Testis (tissue), 3 donors: ENCODE data around the gene RASGRP4. TPM values are rescaled to one million over a fixed set of nuclear protein-coding genes. Genes with fewer than 3 reads are reported as not detected.

Source experiments
- DNase-seq: peaks from one replicate; pipeline ENCODE4 v3.0.0-alpha.2; 2019
- H3K27ac ChIP-seq, 2 donors: fragments of 200-600 bp; sonication (generic); one replicate each; pipeline ENCODE4 v1.5.1; 2019
- H3K27me3 ChIP-seq: fragments of 200-600 bp; sonication (generic); one replicate; pipeline ENCODE4 v1.5.1; 2019
- H3K36me3 ChIP-seq: fragments of 200-600 bp; sonication (generic); one replicate; pipeline ENCODE4 v1.5.1; 2017; ENCODE audit warnings: low read depth; ENCODE audit errors: missing control alignments
- H3K4me1 ChIP-seq: fragments of 200-600 bp; sonication (generic); one replicate; pipeline ENCODE4 v1.5.1; 2019
- H3K4me3 ChIP-seq, 2 donors: fragments of 200-600 bp; sonication (generic); one replicate each; pipeline ENCODE4 v1.5.1; 2017 to 2019
- H3K9me3 ChIP-seq: fragments of 200-600 bp; sonication (generic); one replicate; pipeline ENCODE4 v1.5.1; 2017
- POLR2A ChIP-seq: fragments of 450-650 bp; IDR thresholded peaks from one replicate; pipeline ENCODE4 v1.6.1; 2017; ENCODE audit warnings: antibody characterized with exemption, mild to moderate bottlenecking, moderate library complexity
- WGBS, 2 donors: methylation state at CpG; one replicate each; pipeline ENCODE4 v1.1.5; 2018; 5-methylcytosine and 5-hydroxymethylcytosine counted together
- intact Hi-C: fragments of 100-400 bp; cut with DNase I; formaldehyde crosslinking; loops from one replicate; pipeline ENCODE4 v1.15.1; 2023; ENCODE audit warnings: low total_unique reads
- polyA plus RNA-seq: library from polyadenylated mRNA; stranded (reverse); fragments of 350-450 nt; fragmentation: Illumina TruSeq; extraction: RNeasy Lipid Tissue Mini Kit (QIAGEN cat#74804); gene quantifications from one replicate; pipeline ENCODE4 v1.2.3, GENCODE V29; 2014; ENCODE audit warnings: low read depth, low replicate concordance; ENCODE audit not compliant: insufficient read depth
- total RNA-seq, 2 donors: library from RNA; depleted of rRNA; stranded (reverse); fragments of >200 nt; gene quantifications; one replicate each; pipeline ENCODE4 v1.2.3, GENCODE V29; 2016
- TF ChIP-seq, protein P1 (sequence below), 3 experiments: fragments of 450-650 bp in 2 of 3; fragments of 200-600 bp in 1 of 3; sonication (generic) in 1 of 3; IDR thresholded peaks; one replicate each; pipeline ENCODE4 v1.5.1; 2016 to 2019; ENCODE audit warnings: antibody characterized with exemption in 3 of 3, mild to moderate bottlenecking in 2 of 3, moderate library complexity in 1 of 3

RASGRP4 gene
- total and polyA plus RNA-seq, 3 donors from 2014 or later, result 0.71 to 1.5 (median 1.3) TPM

DNA sequence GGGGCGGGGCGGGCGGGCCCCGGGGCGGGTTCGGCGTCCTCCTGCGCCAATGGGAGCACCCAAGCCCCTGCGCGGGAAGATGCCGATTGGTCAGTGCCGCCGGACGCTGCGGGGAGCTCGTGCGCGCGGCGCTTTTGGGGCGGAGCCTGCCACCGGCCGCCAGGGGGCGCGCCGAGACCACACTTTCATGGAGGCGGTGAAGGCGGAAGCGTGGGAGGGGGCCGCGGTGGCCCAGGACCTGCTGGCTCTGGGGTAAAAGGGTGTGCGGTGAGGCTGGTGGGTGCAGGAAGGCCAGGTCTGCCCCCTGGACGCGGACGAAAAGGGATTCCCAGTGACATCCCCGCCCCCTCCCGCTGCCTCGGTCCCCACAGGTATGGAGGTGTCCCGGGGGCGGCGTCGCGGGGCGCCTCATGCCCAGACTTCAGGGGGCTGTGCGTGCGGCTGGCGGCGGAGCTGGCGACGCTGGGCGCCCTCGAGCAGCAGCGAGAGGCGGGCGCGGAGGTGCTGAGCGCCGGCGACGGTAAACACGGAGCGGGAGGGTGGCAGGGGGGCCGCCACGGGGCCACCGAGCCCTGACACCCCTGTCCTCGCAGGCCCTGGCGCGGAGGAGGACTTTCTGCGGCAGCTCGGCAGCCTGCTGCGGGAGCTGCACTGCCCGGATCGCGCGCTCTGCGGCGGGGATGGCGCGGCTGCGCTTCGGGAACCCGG is 22.9 kb downstream of the RASGRP4 start, which contains the start of gene FAM98C:
Gene FAM98C, plus strand, starts transcription at position 127 of the 708 bp plus-strand sequence. Its CDS starts 61 bp downstream, at position 188.
- no peaks in the 10 kb centered on the region for H3K27me3 ChIP-seq
- peak; percentile 97 for DNase-seq
- TF ChIP-seq, protein P1, sequence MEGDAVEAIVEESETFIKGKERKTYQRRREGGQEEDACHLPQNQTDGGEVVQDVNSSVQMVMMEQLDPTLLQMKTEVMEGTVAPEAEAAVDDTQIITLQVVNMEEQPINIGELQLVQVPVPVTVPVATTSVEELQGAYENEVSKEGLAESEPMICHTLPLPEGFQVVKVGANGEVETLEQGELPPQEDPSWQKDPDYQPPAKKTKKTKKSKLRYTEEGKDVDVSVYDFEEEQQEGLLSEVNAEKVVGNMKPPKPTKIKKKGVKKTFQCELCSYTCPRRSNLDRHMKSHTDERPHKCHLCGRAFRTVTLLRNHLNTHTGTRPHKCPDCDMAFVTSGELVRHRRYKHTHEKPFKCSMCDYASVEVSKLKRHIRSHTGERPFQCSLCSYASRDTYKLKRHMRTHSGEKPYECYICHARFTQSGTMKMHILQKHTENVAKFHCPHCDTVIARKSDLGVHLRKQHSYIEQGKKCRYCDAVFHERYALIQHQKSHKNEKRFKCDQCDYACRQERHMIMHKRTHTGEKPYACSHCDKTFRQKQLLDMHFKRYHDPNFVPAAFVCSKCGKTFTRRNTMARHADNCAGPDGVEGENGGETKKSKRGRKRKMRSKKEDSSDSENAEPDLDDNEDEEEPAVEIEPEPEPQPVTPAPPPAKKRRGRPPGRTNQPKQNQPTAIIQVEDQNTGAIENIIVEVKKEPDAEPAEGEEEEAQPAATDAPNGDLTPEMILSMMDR (IDR thresholded peaks at IDR 0.05), result peak; percentile 99 to 100 (median 99)
- TF ChIP-seq POLR2A, result no peak
- H3K27ac ChIP-seq, result peak within 1 kb of the TSS; percentile 42 to 72
- intact Hi-C loops, result loop anchor here (10.0 kb wide), 1 partner anchor 212 kb away; the partner anchor contains the start of genes EIF3K and MAP4K1
- H3K9me3 ChIP-seq, result no peaks in the 10 kb centered on the region
- H3K4me3 ChIP-seq, result peak within 1 kb of the TSS; percentile 66 to 77
- H3K36me3 ChIP-seq, result no peaks in the 10 kb centered on the region
- WGBS, 2 donors, result 0 to 2% methylated on average over 2 to 70 of the region's 82 CpGs
- H3K4me1 ChIP-seq, result no peaks in the 10 kb centered on the region

DNA sequence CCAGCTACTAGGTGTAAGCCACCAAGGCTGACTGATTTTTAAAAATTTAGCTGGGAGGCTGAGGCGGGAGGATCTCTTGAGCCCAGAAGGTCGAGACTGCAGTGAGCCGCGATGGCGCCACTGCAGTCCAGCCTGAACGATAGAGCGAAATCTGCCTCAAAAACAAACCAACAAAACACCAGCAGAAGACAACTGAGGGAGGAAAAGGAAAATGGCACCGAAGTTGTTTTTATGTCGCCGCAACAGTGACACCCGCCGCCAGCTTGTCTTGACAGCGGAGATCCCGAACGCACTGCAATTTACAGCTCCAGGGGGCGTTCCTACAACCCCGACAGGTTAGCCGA is 23.4 kb downstream of the RASGRP4 start:
- intact Hi-C loops, result loop anchor here (10.0 kb wide), 1 partner anchor 212 kb away; the partner anchor contains the start of genes EIF3K and MAP4K1
- Histone ChIP-seq H3K9me3 (no peaks in the 10 kb centered on the region), H3K4me1 (no peaks in the 10 kb centered on the region), H3K27me3 (no peaks in the 10 kb centered on the region), H3K27ac (no peak overlapping the region), H3K36me3 (no peaks in the 10 kb centered on the region), H3K4me3 (peak overlapping the region in 1 of 2 donors; percentile 77)
- 1 to 2% methylated on average over 10 to 18 of the region's 18 CpGs for WGBS, 2 donors
- DNase-seq, result no peak
- no peak for TF ChIP-seq POLR2A
- TF ChIP-seq, protein P1 (IDR thresholded peaks at IDR 0.05), result no peak

GRCh38 chr19:38401148-38401547 is 24.9 kb downstream of the RASGRP4 start:
- H3K4me3 ChIP-seq, result no peak overlapping the region
- TF ChIP-seq, protein P1 (IDR thresholded peaks at IDR 0.05), result no peak
- no peak for TF ChIP-seq POLR2A
- no peaks in the 10 kb centered on the region for H3K36me3 ChIP-seq
- no peak for DNase-seq
- H3K27ac ChIP-seq, result no peak overlapping the region
- H3K27me3 ChIP-seq, result no peaks in the 10 kb centered on the region
- H3K9me3 ChIP-seq, result no peaks in the 10 kb centered on the region
- no peaks in the 10 kb centered on the region for H3K4me1 ChIP-seq
- 76 to 80% methylated on average over 3 of the region's 3 CpGs for WGBS, 2 donors
- intact Hi-C loops, result loop anchor here (10.0 kb wide), 1 partner anchor 214 kb away; the partner anchor contains the start of genes EIF3K and MAP4K1

GRCh38 chr19:38400361-38400760 is 25.7 kb downstream of the RASGRP4 start:
- no peak for TF ChIP-seq POLR2A
- TF ChIP-seq, protein P1 (IDR thresholded peaks at IDR 0.05), result no peak
- H3K9me3 ChIP-seq, result no peaks in the 10 kb centered on the region
- H3K27me3 ChIP-seq, result no peaks in the 10 kb centered on the region
- WGBS, 2 donors, result 65 to 66% methylated on average over 5 of the region's 5 CpGs
- no peaks in the 10 kb centered on the region for H3K36me3 ChIP-seq
- DNase-seq, result no peak
- no peak overlapping the region for H3K27ac ChIP-seq
- intact Hi-C loops, result loop anchor here (10.0 kb wide), 1 partner anchor 214 kb away; the partner anchor contains the start of genes EIF3K and MAP4K1
- H3K4me3 ChIP-seq, result no peak overlapping the region
- H3K4me1 ChIP-seq, result no peaks in the 10 kb centered on the region
